HG03066 (cell line): Measurements from ENCODE around the gene TRIM31.

ENCODE experiments used
- ATAC-seq: cut with Tn5 transposase; IDR thresholded peaks from one replicate; pipeline ENCODE4 v1.9.1; 2021; ENCODE audit warnings: low read depth; ENCODE audit not compliant: unreplicated experiment

TRIM31 gene

GRCh38 chr6:30092852-30093543 is 19.9 kb downstream of the TRIM31 start:
- no peak for ATAC-seq

GRCh38 chr6:30091577-30092381 is 21.1 kb downstream of the TRIM31 start:
- ATAC-seq, result no peak

GRCh38 chr6:30087876-30088275 is 25.0 kb downstream of the TRIM31 start:
- no peak for ATAC-seq

GRCh38 chr6:30077218-30077617 is 35.7 kb downstream of the TRIM31 start:
- ATAC-seq, result no peak

- no peak for ATAC-seq
Observed at GRCh38 chr6:30075790-30076732, 36.8 kb downstream of the TRIM31 start.

GRCh38 chr6:30075094-30075789 is 37.6 kb downstream of the TRIM31 start, which contains the start of gene RNF39:
TSS of gene RNF39 (minus strand) at chr6:30075769. CDS start at chr6:30075585, 184 bp downstream.
- no peak for ATAC-seq

GRCh38 chr6:30074331-30075093 is 38.4 kb downstream of the TRIM31 start:
- ATAC-seq, result no peak

GRCh38 chr6:30073489-30074235 is 39.2 kb downstream of the TRIM31 start:
- ATAC-seq, result no peak

GRCh38 chr6:30071858-30072257 is 41.0 kb downstream of the TRIM31 start:
- ATAC-seq, result no peak

- ATAC-seq, result no peak
Observed at GRCh38 chr6:30071081-30071818, 41.6 kb downstream of the TRIM31 start.

GRCh38 chr6:30067460-30068139 is 45.3 kb downstream of the TRIM31 start:
- no peak for ATAC-seq

- ATAC-seq, result peak; percentile 98
Observed at GRCh38 chr6:30066577-30067459, 46.1 kb downstream of the TRIM31 start, which contains the start of gene PPP1R11. TSS of gene PPP1R11 (plus strand) at chr6:30067198. CDS start at chr6:30067411, 213 bp downstream.

GRCh38 chr6:30066082-30066481 is 46.8 kb downstream of the TRIM31 start:
- no peak for ATAC-seq

- ATAC-seq, result no peak
Observed at GRCh38 chr6:30063315-30063714, 49.6 kb downstream of the TRIM31 start.

GRCh38 chr6:30062471-30063178 is 50.3 kb downstream of the TRIM31 start:
- no peak for ATAC-seq
